ENCODE data around the gene PNKD.

Gene PNKD

DNA sequence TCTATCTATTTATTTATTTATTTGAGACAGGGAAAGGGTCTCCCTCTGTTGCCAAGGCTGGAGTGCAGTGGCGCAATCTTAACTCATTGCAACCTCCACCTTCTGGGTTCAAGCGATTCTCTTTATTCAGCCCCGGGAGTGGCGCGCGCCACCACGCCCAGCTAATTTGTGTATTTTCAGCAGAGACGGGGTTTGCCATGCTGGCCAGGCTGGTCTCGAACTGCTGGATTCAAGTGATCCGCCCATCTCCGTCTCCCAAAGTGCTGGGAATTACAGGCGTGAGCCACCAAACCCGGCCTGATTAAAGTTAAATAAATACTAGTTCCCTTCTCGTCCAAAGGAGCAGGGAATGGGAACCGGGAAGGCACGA lies 125.1 kb downstream of the PNKD start:
- no peak for DNase-seq (ENCODE audit: low read depth)
- peak overlapping the region; percentile 29 for H3K4me3 ChIP-seq (ENCODE audit: low read depth, low read length)
- TF ChIP-seq, protein P1, sequence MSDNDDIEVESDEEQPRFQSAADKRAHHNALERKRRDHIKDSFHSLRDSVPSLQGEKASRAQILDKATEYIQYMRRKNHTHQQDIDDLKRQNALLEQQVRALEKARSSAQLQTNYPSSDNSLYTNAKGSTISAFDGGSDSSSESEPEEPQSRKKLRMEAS (IDR thresholded peaks at IDR 0.05; ENCODE audit: low read depth, low read length): no peak
- no peak for TF ChIP-seq POLR2A (IDR thresholded peaks at IDR 0.05; ENCODE audit: extremely low read depth, insufficient read length)

DNA sequence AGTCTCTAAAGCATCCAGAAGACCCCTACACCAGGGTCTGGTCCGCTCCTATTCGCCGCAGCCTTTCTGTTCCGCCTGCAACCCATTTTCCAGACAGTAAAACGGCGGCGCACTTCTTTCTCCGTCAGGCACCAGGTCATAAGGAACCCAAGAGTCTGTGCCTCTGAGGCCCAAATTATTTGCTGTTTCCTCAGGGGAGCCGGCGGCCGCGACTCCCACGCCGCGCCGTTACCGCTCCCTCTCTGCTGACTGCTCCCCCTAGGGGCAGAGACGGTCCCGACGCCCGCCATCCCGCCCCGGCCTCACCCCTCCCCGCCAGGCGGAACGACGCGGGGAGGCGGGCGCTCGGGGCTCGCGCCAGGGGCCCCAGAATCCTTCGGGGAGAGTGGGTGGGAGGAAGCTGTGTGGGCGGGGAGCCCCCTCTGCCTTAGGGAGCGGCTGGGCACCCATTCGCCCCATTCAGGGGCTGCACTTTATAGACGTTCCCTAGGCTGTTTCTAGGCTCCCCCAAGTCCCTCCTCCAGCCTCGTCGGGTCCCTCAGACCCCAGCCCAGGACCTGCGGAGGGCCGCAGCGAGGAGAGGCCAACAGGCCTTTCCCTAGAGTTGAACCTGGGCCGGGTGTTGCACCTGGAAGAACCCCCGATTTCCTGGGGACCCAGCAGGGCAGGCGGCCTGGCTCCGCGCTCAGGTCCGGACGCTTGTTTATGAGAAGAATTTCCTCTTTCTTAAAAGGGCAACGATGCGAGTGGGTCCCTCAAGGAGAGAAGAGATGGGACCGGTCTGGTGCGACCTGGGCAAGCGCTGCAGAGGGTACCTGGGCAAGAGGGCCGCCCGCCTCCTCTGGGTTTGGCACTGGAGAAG lies 125.7 kb downstream of the PNKD start:
- TF ChIP-seq MYC (IDR thresholded peaks at IDR 0.05; ENCODE audit: low read depth, low read length) (peak; percentile 79), POLR2A (IDR thresholded peaks at IDR 0.05; ENCODE audit: extremely low read depth, insufficient read length) (peak; percentile 14)
- TF ChIP-seq, protein P1 (IDR thresholded peaks at IDR 0.05; ENCODE audit: low read depth, low read length): peak; percentile 46; the same call in 1 of the 2 replicates
- TF ChIP-seq, protein P2, sequence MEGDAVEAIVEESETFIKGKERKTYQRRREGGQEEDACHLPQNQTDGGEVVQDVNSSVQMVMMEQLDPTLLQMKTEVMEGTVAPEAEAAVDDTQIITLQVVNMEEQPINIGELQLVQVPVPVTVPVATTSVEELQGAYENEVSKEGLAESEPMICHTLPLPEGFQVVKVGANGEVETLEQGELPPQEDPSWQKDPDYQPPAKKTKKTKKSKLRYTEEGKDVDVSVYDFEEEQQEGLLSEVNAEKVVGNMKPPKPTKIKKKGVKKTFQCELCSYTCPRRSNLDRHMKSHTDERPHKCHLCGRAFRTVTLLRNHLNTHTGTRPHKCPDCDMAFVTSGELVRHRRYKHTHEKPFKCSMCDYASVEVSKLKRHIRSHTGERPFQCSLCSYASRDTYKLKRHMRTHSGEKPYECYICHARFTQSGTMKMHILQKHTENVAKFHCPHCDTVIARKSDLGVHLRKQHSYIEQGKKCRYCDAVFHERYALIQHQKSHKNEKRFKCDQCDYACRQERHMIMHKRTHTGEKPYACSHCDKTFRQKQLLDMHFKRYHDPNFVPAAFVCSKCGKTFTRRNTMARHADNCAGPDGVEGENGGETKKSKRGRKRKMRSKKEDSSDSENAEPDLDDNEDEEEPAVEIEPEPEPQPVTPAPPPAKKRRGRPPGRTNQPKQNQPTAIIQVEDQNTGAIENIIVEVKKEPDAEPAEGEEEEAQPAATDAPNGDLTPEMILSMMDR (IDR thresholded peaks at IDR 0.05; ENCODE audit: low read depth, low read length): peak; percentile 70
- peak; percentile 99 for DNase-seq (ENCODE audit: low read depth)

More for the DNA sequence above, 125.7 kb downstream of the PNKD start:
- peak overlapping the region; percentile 73 for H3K4me3 ChIP-seq (ENCODE audit: low read depth, low read length)

Data from NB4 (cell line).